GM19043 (cell line): ENCODE results near the gene IQCE.
"Not testable (repeated sequence)": the region's sequence is repeated elsewhere in the genome, so short reads cannot be mapped to it uniquely, and the experiment has no call there.

Experiments
- ATAC-seq: cut with Tn5 transposase; IDR thresholded peaks from one replicate; pipeline ENCODE4 v1.9.1; 2021; ENCODE audit warnings: low read depth; ENCODE audit not compliant: unreplicated experiment

Gene IQCE

DNA sequence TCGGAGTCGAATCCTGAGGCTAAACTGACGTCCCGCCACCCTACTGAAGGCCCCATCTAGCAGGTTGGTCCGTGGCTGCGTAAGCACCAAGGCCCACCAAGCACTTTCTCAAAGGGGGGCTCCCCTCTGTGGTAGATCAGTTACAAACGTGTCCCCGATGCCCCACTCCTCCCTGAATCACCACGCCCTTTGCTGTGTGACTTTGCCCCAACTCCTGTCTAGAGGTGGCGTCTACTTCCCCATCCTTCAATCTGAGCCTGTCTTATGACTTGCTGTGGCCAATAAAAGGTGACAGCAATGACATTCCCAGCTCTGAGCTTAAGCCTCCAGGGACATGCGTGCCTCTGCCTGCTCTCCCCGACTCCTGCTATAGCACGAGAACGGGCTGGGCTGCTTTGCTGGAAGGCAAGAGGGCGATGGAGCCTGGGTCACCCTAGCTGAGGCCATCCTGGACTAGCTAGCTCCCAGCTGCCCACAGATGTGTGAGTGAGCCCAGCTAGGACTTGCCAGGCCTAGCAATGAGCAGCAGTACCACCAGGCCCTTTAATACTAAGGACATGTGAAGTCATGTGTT, 26.5 kb upstream of the IQCE start:
- not testable (repeated sequence) for ATAC-seq

DNA sequence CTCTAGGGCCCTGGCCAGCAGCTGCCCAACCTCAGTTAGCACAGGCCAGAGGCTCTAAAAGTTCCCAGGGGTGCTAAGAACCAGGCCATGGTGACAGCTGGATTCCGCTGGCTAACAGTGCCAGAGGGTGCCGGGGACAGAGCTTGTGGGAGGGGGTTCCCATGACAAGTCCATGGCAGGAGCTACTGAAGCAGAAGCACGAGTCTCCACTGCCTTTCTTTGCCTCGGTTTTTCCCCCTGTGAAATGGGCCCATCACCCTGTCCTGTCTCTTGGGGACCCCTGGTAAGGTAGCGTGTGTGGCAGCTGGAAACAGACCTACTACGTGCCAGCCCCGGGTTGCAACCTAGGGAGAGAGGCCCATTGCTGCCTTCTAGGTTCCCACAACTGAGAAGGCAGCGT, 26.0 kb upstream of the IQCE start:
- ATAC-seq = not testable (repeated sequence)

GRCh38 chr7:2533566-2533965, 25.2 kb upstream of the IQCE start:
- ATAC-seq = not testable (repeated sequence)

- ATAC-seq = not testable (repeated sequence)
Observed at GRCh38 chr7:2534214-2534613, 24.6 kb upstream of the IQCE start.

DNA sequence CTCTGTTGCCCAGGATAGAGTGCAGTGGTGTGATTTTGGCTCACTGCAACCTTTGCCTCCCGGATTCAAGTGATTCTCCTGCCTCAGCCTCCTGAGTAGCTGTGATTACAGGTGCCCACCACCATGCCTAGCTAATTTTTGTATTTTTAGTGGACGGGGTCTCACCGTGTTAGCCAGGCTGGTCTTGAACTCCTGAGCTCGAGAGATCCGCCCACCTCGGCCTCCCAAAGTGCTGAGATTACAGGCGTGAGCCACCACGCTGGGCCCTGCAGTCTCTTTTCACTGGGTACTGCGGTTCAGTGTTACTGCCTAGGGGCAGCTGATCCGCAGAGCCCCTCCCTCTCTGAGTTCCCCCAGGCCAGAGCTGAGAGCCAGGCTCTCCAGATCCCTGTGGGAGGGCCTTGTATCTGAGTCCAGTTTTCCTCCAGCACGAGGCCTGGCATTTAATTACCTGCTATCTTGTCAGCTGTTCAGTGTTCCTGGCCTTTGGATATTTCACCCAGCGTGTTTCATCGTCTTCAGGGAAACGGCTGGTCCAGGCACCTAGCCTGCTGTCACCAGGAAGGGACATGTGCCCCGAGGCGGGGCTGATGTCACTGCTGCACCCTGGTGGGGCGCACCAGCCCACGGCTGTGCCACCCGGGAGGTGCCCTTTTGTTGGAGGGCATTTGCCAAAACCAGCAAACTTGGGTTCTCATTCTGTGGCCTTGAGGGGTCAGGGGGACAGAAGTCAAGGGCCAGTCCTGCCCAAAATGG, 22.7 kb upstream of the IQCE start:
- not testable (repeated sequence) for ATAC-seq

DNA sequence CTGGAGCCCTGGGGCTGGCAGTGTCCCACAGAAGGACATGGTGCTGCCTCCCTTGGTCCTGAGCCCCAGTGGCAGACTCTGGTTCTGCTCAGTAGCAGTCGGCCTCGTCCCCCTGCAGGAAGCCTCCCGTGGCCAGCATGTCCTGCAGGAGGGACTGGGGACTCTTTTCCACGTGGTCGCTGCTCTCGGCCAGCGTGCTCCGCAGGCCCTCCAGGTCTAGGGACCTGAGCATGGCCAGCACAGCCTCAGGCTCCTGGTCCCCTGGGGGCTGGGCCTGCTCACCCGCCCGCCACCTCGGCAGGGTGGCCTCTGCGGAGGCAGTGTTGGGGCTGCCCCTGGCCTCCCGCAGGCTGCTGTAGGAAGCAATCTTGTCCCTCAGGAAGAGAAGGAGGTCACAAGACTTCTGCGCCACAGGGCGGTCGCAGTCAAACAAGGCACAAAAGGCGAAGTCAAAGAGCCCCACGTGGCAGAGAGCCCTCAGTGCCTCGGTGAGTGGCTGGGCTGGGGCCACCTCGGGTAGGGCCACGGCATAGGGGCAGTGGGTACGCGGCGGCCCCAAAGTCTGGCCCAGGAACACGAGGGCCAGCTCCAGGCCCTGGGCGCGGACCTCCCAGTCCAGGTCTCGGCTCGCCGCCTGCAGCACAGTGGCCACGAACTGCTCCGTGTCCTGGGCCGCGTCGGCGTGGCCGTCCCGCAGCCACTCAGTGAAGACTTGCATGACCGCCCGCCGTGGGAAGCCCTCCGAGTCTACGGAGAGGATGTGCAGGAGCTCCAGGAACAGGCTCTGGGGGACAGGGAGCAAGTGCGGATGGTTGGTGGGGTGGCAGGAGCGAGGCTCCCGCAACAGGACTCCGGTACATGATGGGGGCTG, 20.6 kb upstream of the IQCE start:
- no peak for ATAC-seq

DNA sequence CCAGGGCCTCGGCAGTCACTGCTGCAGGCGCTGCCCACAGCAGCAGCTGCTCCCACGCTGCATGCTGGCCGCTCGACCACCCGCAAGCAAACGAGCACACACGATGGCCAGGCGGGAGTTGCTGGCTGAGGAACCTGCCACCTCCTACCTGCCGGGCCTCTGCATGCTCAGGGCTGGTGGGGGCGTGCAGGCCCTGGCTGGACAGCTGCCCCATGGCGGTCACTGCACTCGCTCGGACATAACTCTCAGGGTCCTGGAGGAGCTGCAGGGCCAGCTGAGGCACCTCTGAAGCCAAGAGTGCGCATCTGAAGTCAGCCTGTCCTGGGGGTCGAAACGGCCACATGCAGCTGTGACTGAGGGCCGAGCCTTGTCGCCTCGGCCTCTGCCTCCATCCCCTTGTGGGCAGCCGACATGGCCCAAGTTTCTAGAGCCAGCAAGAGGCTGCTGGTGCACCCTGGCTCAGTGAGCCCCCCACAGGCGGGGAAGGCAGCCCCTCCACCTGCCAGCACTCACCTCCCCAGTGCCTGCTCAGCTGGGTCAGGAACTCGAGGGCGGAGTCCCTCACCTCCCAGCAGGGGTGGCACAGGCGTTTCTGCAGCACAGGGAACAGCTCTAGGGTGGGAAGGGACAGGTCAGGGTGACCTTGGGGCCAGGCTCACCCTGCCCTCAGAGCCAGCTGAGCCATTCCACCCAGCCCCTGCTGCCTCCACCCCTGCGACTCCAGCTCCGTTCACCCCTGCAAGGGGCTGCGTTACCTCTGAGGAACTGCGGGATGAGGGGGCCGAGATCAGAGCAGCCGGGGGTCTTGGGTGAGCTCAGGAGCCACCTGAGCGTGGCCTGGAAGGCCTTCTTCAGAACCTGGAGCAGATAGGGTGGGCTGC, 19.5 kb upstream of the IQCE start:
- ATAC-seq = no peak

- no peak for ATAC-seq
Observed at GRCh38 chr7:2540133-2540532, 18.6 kb upstream of the IQCE start.

GRCh38 chr7:2540641-2541051, 18.1 kb upstream of the IQCE start:
- ATAC-seq = no peak

DNA sequence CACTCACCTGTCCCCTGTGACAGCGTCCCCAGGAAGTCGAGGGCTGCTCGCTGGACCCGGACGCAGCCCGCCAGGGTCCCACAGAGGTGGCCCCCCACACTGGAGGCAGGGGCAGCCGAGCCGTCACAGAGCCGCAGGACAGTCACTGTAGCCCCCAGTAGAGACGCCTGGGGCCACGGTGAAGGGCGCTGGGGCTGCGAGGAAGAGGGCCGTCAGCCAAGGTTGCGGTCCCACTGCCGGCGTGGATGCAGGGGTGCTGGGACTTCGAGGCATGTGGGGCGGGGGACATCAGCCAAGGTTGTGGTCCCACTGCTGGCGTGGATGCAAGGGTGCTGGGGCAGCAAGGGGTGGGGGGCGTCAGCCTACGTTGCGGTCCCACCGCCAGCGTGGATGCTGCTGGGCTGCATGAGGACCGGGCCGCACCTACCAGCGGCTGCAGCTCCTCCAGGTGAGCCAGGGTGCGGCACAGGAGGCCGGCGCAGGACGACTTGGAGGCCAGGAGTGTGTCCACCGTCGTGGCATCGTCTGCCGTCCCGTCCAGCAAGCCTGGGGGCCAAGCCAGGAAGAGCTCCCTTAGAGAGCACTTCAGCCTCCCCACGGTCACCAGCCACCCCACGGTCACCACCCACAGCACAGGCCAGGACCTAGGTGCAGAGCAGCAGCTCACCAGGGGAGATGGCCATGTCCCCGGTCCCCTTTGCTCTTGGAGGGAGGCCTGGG, 17.3 kb upstream of the IQCE start:
- no peak for ATAC-seq

GRCh38 chr7:2542011-2542915, 16.5 kb upstream of the IQCE start:
- no peak for ATAC-seq

DNA sequence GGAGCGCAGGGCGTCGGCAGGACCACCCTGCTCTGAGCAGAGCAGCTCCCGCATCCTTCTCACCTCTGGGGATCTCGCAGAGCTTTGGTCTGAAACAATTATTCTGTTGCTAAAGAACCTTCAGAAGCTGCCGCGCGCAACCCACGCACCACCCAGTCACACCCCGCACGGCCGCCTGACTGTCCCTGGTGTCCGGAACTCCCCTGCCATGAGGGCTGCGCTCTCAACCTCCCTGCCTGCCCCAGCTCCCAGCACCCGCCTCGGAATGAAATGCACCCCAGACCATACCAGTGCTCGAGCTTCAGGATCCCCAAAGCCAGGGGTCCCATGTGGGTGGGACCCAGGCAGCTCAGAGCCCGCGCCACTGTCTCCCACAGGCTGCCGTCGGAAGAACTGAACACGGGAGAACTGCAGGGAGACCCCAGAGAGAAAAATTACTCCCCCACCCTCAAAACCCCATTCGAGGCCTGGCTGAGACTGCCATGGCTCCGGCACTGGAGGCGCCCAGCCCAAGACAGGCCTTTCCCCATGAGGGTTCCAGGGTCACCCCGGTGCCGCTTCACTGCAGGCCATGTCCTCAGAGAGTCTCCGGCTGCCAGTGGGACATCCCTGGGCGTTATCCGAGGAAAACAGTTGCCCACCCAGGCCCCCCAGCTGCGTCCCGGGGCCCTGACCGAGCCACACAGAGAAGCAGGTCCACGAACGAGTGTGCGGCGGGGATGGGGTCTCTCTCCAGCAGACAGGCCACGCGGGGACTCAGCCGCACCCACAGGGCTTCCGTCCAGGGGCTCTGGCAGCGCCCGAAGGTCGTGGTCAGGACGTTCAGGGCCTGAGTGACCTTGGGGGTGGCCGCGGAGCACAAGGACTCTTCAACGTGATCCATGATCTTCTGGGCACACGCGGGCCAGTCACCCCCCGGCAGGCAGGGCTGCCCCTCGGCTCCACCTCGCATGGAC, 15.6 kb upstream of the IQCE start:
- no peak for ATAC-seq

DNA sequence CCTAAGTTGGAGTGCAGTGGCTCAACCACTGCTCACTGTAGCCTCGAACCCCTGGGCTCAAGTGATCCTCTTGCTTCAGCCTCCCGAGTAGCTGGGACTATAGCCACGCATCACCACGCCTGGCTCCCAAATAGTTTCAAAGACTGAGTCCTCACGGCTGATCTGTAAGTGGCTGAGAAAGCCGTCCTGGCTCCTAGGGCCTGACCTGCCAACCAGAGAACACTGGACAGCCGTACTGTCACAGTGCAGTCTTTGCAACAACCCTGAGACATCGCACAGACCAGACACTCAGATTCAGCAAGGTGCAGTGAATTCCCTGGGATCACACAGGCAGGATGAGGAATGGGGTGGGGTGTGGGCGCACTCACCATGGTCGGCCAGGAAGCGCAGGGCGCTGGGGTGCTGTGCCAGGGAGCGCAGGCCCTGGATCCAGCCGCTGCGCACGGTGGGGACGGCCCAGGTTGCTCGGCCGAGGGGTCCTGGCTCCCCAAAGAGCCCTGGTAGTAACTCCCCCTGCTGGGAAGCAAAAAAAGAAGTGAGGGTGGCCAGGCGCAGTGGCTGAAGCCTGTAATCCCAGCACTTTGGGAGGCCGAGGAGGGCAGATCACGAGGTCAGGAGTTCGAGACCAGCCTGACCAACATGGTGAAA, 14.1 kb upstream of the IQCE start:
- no peak for ATAC-seq

- no peak for ATAC-seq
Observed at GRCh38 chr7:2545746-2546425, 12.9 kb upstream of the IQCE start.

GRCh38 chr7:2546776-2547586, 11.8 kb upstream of the IQCE start:
- ATAC-seq = no peak

- ATAC-seq = no peak
Observed at GRCh38 chr7:2551418-2551817, 7.4 kb upstream of the IQCE start.
